H1 (cell line): Measurements from ENCODE around the gene CUEDC2. TPM values are rescaled to one million over a fixed set of nuclear protein-coding genes. Genes with fewer than 3 reads are reported as not detected.

Experiments used
- E2F6 ChIP-seq: IDR thresholded peaks from 2 replicates; pipeline ENCODE4 v1.6.1; 2012; ENCODE audit warnings: inconsistent platforms
- MAFK ChIP-seq: IDR thresholded peaks from 2 replicates; pipeline ENCODE4 v1.6.1; 2012; ENCODE audit warnings: low read depth, mild to moderate bottlenecking, improper control_type of control experiment, low read length
- TEAD4 ChIP-seq: IDR thresholded peaks from 2 replicates; pipeline ENCODE4 v1.6.1; 2012; ENCODE audit warnings: low read depth, low read length, inconsistent platforms, mixed read lengths
- polyA plus RNA-seq, 7 experiments: library from polyadenylated mRNA; depleted of rRNA in 3 of 7; stranded (reverse) in 5 of 7; unstranded in 2 of 7; fragments of >200 nt in 5 of 7; fragments of 200-250 nt in 2 of 7; gene quantifications; 1 replicate in 5 of 7; 2 replicates in 1 of 7; 4 replicates in 1 of 7; pipeline versions ENCODE4 v1.2.1 to v1.2.3, GENCODE V29; 2011 to 2013; ENCODE audit warnings: missing spikeins in 2 of 7, mixed read lengths in 2 of 7
- total RNA-seq: library from RNA; stranded (reverse); fragmentation: NEBNext Ultra II Directional; extraction: Animal tissue kit (Norgen Biotek cat#: 25700); gene quantifications from 2 replicates; pipeline ENCODE4 v1.2.1, GENCODE V29; 2021

The CUEDC2 gene
- total and polyA plus RNA-seq, 2 of the 8 experiments (the other 6 are each of a cell fraction or from before 2014, with no cell fraction given) = 41.7 to 55.2 TPM

GRCh38 chr10:102436312-102436711 lies 3.9 kb upstream of the CUEDC2 start (continued):
- TF ChIP-seq TEAD4 (no peak), MAFK (no peak), E2F6 (no peak)
